HepG2 (cell line): ENCODE results near the gene RBSN. TPM values are rescaled to one million over a fixed set of nuclear protein-coding genes. Genes with fewer than 3 reads are reported as not detected.

Experiments used
- ATF3 ChIP-seq: sonication (generic); formaldehyde crosslinking; IDR thresholded peaks from 2 replicates; pipeline ENCODE4 v1.4.0; 2020; ENCODE audit warnings: missing genetic modification reagents
- DMAP1 ChIP-seq: IDR thresholded peaks from 2 replicates; pipeline ENCODE4 v1.6.1; 2016
- DR1 ChIP-seq: sonication (generic); formaldehyde crosslinking; IDR thresholded peaks from 2 replicates; pipeline ENCODE4 v1.8.0; 2021; ENCODE audit warnings: mild to moderate bottlenecking, missing genetic modification reagents, inconsistent platforms
- EEA1 ChIP-seq: sonication (generic); formaldehyde crosslinking; IDR thresholded peaks from 2 replicates; pipeline ENCODE4 v1.5.1; 2020; ENCODE audit warnings: mild to moderate bottlenecking, missing genetic modification reagents, borderline replicate concordance
- FOXP1 ChIP-seq, 2 experiments: fragments of 450-650 bp in 1 of 2; IDR thresholded peaks; 2 replicates each; pipeline ENCODE4 v1.6.1; 2017 to 2018; ENCODE audit warnings: antibody characterized with exemption in 1 of 2
- GATA4 ChIP-seq: sonication (generic); IDR thresholded peaks from 2 replicates; pipeline ENCODE4 v1.6.1; 2016; ENCODE audit warnings: antibody characterized with exemption, low read depth, borderline replicate concordance
- HHEX ChIP-seq: IDR thresholded peaks from 2 replicates; pipeline ENCODE4 v1.6.1; 2016; ENCODE audit warnings: control low read depth
- HMG20B ChIP-seq: conservative IDR thresholded peaks from 2 replicates; pipeline ENCODE4 v1.6.1; 2016; ENCODE audit warnings: missing genetic modification reagents, missing compliant biosample characterization
- IRF2 ChIP-seq: IDR thresholded peaks from 2 replicates; pipeline ENCODE4 v1.6.1; 2018; ENCODE audit warnings: missing genetic modification reagents, missing compliant biosample characterization
- JUNB ChIP-seq: sonication (generic); formaldehyde crosslinking; IDR thresholded peaks from 2 replicates; pipeline ENCODE4 v1.8.0; 2022; ENCODE audit warnings: missing genetic modification reagents, mild to moderate bottlenecking, borderline replicate concordance
- KDM5B ChIP-seq: sonication (generic); formaldehyde crosslinking; IDR thresholded peaks from 2 replicates; pipeline ENCODE4 v1.4.0; 2020; ENCODE audit warnings: missing genetic modification reagents, mild to moderate bottlenecking, borderline replicate concordance
- LCORL ChIP-seq, 2 experiments: fragments of 450-650 bp in 1 of 2; sonication (generic) in 1 of 2; formaldehyde crosslinking in 1 of 2; IDR thresholded peaks; 2 replicates each; pipeline versions ENCODE4 v1.5.0 to v1.6.1; 2017 to 2020; ENCODE audit warnings: antibody characterized with exemption in 1 of 2, missing genetic modification reagents in 1 of 2
- MEIS2 ChIP-seq: sonication (generic); formaldehyde crosslinking; IDR thresholded peaks from 2 replicates; pipeline ENCODE4 v1.9.0; 2021; ENCODE audit warnings: mild to moderate bottlenecking, missing genetic modification reagents
- MTF2 ChIP-seq: sonication (generic); formaldehyde crosslinking; IDR thresholded peaks from 2 replicates; pipeline ENCODE4 v1.5.0; 2020; ENCODE audit warnings: missing genetic modification reagents, borderline replicate concordance
- PRPF4 ChIP-seq: fragments of 200-400 bp; formaldehyde crosslinking; IDR thresholded peaks from 2 replicates; pipeline ENCODE4 v1.6.1; 2016; ENCODE audit warnings: low read length, low read depth; ENCODE audit not compliant: poor library complexity, severe bottlenecking
- RFXANK ChIP-seq: IDR thresholded peaks from 2 replicates; pipeline ENCODE4 v1.6.1; 2016
- SNAPC2 ChIP-seq: sonication (generic); formaldehyde crosslinking; IDR thresholded peaks from 2 replicates; pipeline ENCODE4 v1.8.1; 2022; ENCODE audit warnings: mild to moderate bottlenecking, missing genetic modification reagents
- TMF1 ChIP-seq: sonication (generic); formaldehyde crosslinking; IDR thresholded peaks from 2 replicates; pipeline ENCODE4 v1.8.1; 2022; ENCODE audit warnings: low read depth, missing genetic modification reagents
- XRCC5 ChIP-seq: fragments of 200-400 bp; formaldehyde crosslinking; optimal IDR thresholded peaks from 2 replicates; pipeline ENCODE3; 2017; ENCODE audit warnings: mild to moderate bottlenecking, low read length
- ZMAT5 ChIP-seq: sonication (generic); formaldehyde crosslinking; IDR thresholded peaks from 2 replicates; pipeline ENCODE4 v1.5.0; 2020; ENCODE audit warnings: mild to moderate bottlenecking, low read depth, missing genetic modification reagents, borderline replicate concordance
- ZMYM3 ChIP-seq: sonication (generic); formaldehyde crosslinking; IDR thresholded peaks from 2 replicates; pipeline ENCODE4 v1.5.1; 2020; ENCODE audit warnings: mild to moderate bottlenecking, missing genetic modification reagents
- ZMYM4 ChIP-seq: sonication (generic); formaldehyde crosslinking; IDR thresholded peaks from 2 replicates; pipeline ENCODE4 v1.8.1; 2023; ENCODE audit warnings: mild to moderate bottlenecking, missing genetic modification reagents
- ZNF367 ChIP-seq: sonication (generic); formaldehyde crosslinking; IDR thresholded peaks from 2 replicates; pipeline ENCODE4 v1.4.0; 2020; ENCODE audit warnings: missing genetic modification reagents, borderline replicate concordance
- ZNF619 ChIP-seq: sonication (generic); formaldehyde crosslinking; IDR thresholded peaks from 2 replicates; pipeline ENCODE4 v1.4.0; 2020; ENCODE audit warnings: mild to moderate bottlenecking, missing genetic modification reagents
- ZNF749 ChIP-seq: sonication (generic); formaldehyde crosslinking; IDR thresholded peaks from 2 replicates; pipeline ENCODE4 v1.8.0; 2022; ENCODE audit warnings: mild to moderate bottlenecking, missing genetic modification reagents, moderate library complexity, borderline replicate concordance
- ZNF781 ChIP-seq: sonication (generic); formaldehyde crosslinking; IDR thresholded peaks from 2 replicates; pipeline ENCODE4 v1.5.1; 2020; ENCODE audit warnings: borderline replicate concordance, mild to moderate bottlenecking, missing genetic modification reagents; ENCODE audit errors: not compliant biosample characterization
- ZNF891 ChIP-seq: sonication (generic); formaldehyde crosslinking; IDR thresholded peaks from 2 replicates; pipeline ENCODE4 v1.5.0; 2020; ENCODE audit warnings: mild to moderate bottlenecking, missing genetic modification reagents
- polyA plus RNA-seq, 8 experiments: library from polyadenylated mRNA; depleted of rRNA in 3 of 8; stranded (reverse) in 7 of 8; unstranded in 1 of 8; fragments of >200 nt; fragmentation: Illumina TruSeq in 4 of 8; extraction: Trizol in 4 of 8; gene quantifications; 2 replicates each; pipeline versions ENCODE4 v1.2.1 to v1.2.3, GENCODE V29; 2011 to 2016; ENCODE audit warnings: low read depth in 4 of 8, missing spikeins in 1 of 8, mixed read lengths in 1 of 8; ENCODE audit not compliant: insufficient read depth in 1 of 8
- total RNA-seq, 5 experiments: library from RNA; depleted of rRNA; stranded (reverse); fragments of >200 nt; fragmentation: Illumina TruSeq; extraction: Trizol; gene quantifications; 2 replicates each; pipeline ENCODE4 v1.2.3, GENCODE V29; 2016; ENCODE audit warnings: low read depth in 1 of 5
- TF ChIP-seq, protein P1 (sequence below): sonication (generic); formaldehyde crosslinking; IDR thresholded peaks from 2 replicates; pipeline ENCODE4 v1.5.1; 2020; ENCODE audit warnings: missing genetic modification reagents, mild to moderate bottlenecking, borderline replicate concordance

The RBSN gene
- total and polyA plus RNA-seq, 2 of the 13 experiments (the other 11 are each of a cell fraction or from before 2014, with no cell fraction given) = 7.9 to 11.8 TPM

GRCh38 chr3:15099364-15100098 lies 583 bp upstream of the RBSN start (continued):
- TF ChIP-seq ZNF619 (CRISPR knock-in tag) (no peak), ZMYM3 (CRISPR knock-in tag) (peak; percentile 0; the same call in 1 of the 2 replicates), TMF1 (CRISPR knock-in tag) (peak; percentile 42), HMG20B (CRISPR knock-in tag) (no peak; the same call in 1 of the 2 replicates), RFXANK (no peak), ZMYM4 (CRISPR knock-in tag) (0 out of 2 replicates have a peak, but pooled peaks have one; percentile 58), ZNF891 (no peak), FOXP1 (IDR thresholded peaks at IDR 0.05) (no peak), FOXP1 (CRISPR knock-in tag; IDR thresholded peaks at IDR 0.05) (0 out of 2 replicates have a peak, but pooled peaks have one; percentile 0), HHEX (CRISPR knock-in tag) (no peak), ZNF367 (CRISPR knock-in tag) (no peak), DMAP1 (0 out of 2 replicates have a peak, but pooled peaks have one; percentile 27), IRF2 (CRISPR knock-in tag) (no peak), ZMAT5 (CRISPR knock-in tag) (no peak), JUNB (CRISPR knock-in tag) (no peak), ZNF781 (no peak), XRCC5 (no peak), ATF3 (CRISPR knock-in tag) (no peak), ZNF749 (CRISPR knock-in tag) (no peak), LCORL (IDR thresholded peaks at IDR 0.05) (no peak), LCORL (CRISPR knock-in tag; IDR thresholded peaks at IDR 0.05) (0 out of 2 replicates have a peak, but pooled peaks have one; percentile 28), SNAPC2 (CRISPR knock-in tag) (no peak), GATA4 (no peak), MEIS2 (CRISPR knock-in tag) (no peak), EEA1 (CRISPR knock-in tag) (no peak), KDM5B (CRISPR knock-in tag) (no peak), MTF2 (no peak), DR1 (CRISPR knock-in tag) (no peak), PRPF4 (no peak)
- TF ChIP-seq, protein P1, sequence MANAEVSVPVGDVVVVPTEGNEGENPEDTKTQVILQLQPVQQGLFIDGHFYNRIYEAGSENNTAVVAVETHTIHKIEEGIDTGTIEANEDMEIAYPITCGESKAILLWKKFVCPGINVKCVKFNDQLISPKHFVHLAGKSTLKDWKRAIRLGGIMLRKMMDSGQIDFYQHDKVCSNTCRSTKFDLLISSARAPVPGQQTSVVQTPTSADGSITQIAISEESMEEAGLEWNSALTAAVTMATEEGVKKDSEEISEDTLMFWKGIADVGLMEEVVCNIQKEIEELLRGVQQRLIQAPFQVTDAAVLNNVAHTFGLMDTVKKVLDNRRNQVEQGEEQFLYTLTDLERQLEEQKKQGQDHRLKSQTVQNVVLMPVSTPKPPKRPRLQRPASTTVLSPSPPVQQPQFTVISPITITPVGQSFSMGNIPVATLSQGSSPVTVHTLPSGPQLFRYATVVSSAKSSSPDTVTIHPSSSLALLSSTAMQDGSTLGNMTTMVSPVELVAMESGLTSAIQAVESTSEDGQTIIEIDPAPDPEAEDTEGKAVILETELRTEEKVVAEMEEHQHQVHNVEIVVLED (CRISPR knock-in tag) = peak; percentile 12; the same call in 1 of the 2 replicates
